CD14-positive monocyte (primary cell): ENCODE data around the gene APOB. TPM values are rescaled to one million over a fixed set of nuclear protein-coding genes. Genes with fewer than 3 reads are reported as not detected.

Source experiments
- DNase-seq, 3 donors: peaks; one replicate each; pipeline ENCODE4 v3.0.0-alpha.2; 2011 to 2022
- H2AFZ ChIP-seq: 2 replicates; pipeline ENCODE4 v1.6.0; 2012; ENCODE audit warnings: mild to moderate bottlenecking, low read depth, low read length, inconsistent platforms; ENCODE audit not compliant: insufficient read depth, poor library complexity, severe bottlenecking
- H3K27ac ChIP-seq, 2 donors: 1 replicate in 1 of 2; 2 replicates in 1 of 2; pipeline ENCODE4 v1.5.1; 2012 to 2013; ENCODE audit warnings: low read length in 2 of 2, control low read depth in 1 of 2, inconsistent platforms in 1 of 2, low read depth in 1 of 2, mild to moderate bottlenecking in 1 of 2
- H3K27me3 ChIP-seq, 2 donors: one replicate each; pipeline versions ENCODE4 v1.6.0 to v1.6.1; 2011 to 2013; ENCODE audit warnings: low read length in 2 of 2; ENCODE audit not compliant: control insufficient read depth in 2 of 2, insufficient read depth in 2 of 2
- H3K36me3 ChIP-seq, 2 donors: replicated peaks in 1 of 2; 1 replicate in 1 of 2; 2 replicates in 1 of 2; pipeline versions ENCODE4 v1.5.1 to v1.6.1; 2012 to 2013; ENCODE audit warnings: low read length in 2 of 2, control low read depth in 1 of 2, inconsistent platforms in 1 of 2, mild to moderate bottlenecking in 1 of 2; ENCODE audit not compliant: insufficient read depth in 2 of 2, control insufficient read depth in 1 of 2
- H3K4me1 ChIP-seq, 2 donors: 1 replicate in 1 of 2; 2 replicates in 1 of 2; pipeline versions ENCODE4 v1.5.1 to v1.6.1; 2012 to 2013; ENCODE audit warnings: low read length in 2 of 2, control low read depth in 1 of 2, inconsistent platforms in 1 of 2, mild to moderate bottlenecking in 1 of 2, moderate library complexity in 1 of 2; ENCODE audit not compliant: insufficient read depth in 2 of 2, control insufficient read depth in 1 of 2
- H3K4me2 ChIP-seq: replicated peaks from 2 replicates; pipeline ENCODE3; 2012; ENCODE audit warnings: low read length, moderate library complexity, mild to moderate bottlenecking; ENCODE audit not compliant: poor library complexity, severe bottlenecking; ENCODE audit errors: extremely low read depth
- H3K4me3 ChIP-seq, 3 experiments: fragments of 200-600 bp in 1 of 3; sonication (generic) in 1 of 3; replicated peaks in 1 of 3; 1 replicate in 2 of 3; 2 replicates in 1 of 3; pipeline ENCODE4 v1.5.1; 2011 to 2013; ENCODE audit warnings: low read length in 3 of 3, mild to moderate bottlenecking in 3 of 3, control low read depth in 2 of 3, low read depth in 2 of 3, inconsistent platforms in 1 of 3, moderate library complexity in 1 of 3
- H3K79me2 ChIP-seq: 2 replicates; pipeline ENCODE4 v1.6.0; 2012; ENCODE audit warnings: mild to moderate bottlenecking, control low read depth, inconsistent platforms, low read length, moderate library complexity; ENCODE audit not compliant: insufficient read depth
- H3K9ac ChIP-seq: 2 replicates; pipeline ENCODE4 v1.6.0; 2017; ENCODE audit warnings: low read length, mild to moderate bottlenecking; ENCODE audit not compliant: insufficient read depth, poor library complexity, severe bottlenecking
- H3K9me3 ChIP-seq, 2 donors: replicated peaks in 1 of 2; 1 replicate in 1 of 2; 2 replicates in 1 of 2; pipeline versions ENCODE4 v1.5.1 to v1.6.1; 2012 to 2013; ENCODE audit warnings: low read length in 2 of 2, control low read depth in 1 of 2; ENCODE audit not compliant: control insufficient read depth in 1 of 2, insufficient read depth in 1 of 2
- H4K20me1 ChIP-seq: 2 replicates; pipeline ENCODE4 v1.6.0; 2012; ENCODE audit warnings: mild to moderate bottlenecking, low read length, control low read depth, moderate library complexity; ENCODE audit not compliant: insufficient read depth
- H3K27ac Mint-ChIP-seq, 7 donors: one replicate each; pipeline ENCODE4 v1.8.0; 2020; ENCODE audit warnings: mild to moderate bottlenecking in 7 of 7, mixed read lengths in 7 of 7, moderate library complexity in 6 of 7, inconsistent platforms in 2 of 7
- H3K27me3 Mint-ChIP-seq, 3 donors: one replicate each; pipeline ENCODE4 v1.8.0; 2021 to 2022; ENCODE audit warnings: low read depth in 3 of 3, mild to moderate bottlenecking in 3 of 3, mixed read lengths in 3 of 3, moderate library complexity in 3 of 3, inconsistent platforms in 1 of 3
- H3K36me3 Mint-ChIP-seq, 2 donors: one replicate each; pipeline ENCODE4 v1.8.0; 2020; ENCODE audit warnings: mixed read lengths in 2 of 2, inconsistent platforms in 1 of 2, mild to moderate bottlenecking in 1 of 2
- H3K4me1 Mint-ChIP-seq: one replicate; pipeline ENCODE4 v1.8.0; 2020; ENCODE audit warnings: mild to moderate bottlenecking, mixed read lengths
- H3K4me3 Mint-ChIP-seq, 2 donors: one replicate each; pipeline ENCODE4 v1.8.0; 2020; ENCODE audit warnings: mild to moderate bottlenecking in 2 of 2, mixed read lengths in 2 of 2, moderate library complexity in 1 of 2
- H3K9me3 Mint-ChIP-seq, 7 donors: one replicate each; pipeline ENCODE4 v1.8.0; 2020 to 2022; ENCODE audit warnings: mixed read lengths in 7 of 7, mild to moderate bottlenecking in 6 of 7, moderate library complexity in 6 of 7, inconsistent platforms in 2 of 7
- CTCF ChIP-seq: fragments of 200-600 bp; IDR thresholded peaks from one replicate; pipeline ENCODE4 v1.8.0; 2022; ENCODE audit warnings: antibody characterized with exemption, mild to moderate bottlenecking
- WGBS: methylation state at CpG from one replicate; pipeline ENCODE4 v1.1.5; 2013; ENCODE audit warnings: missing lambda C conversion rate; ENCODE audit not compliant: insufficient coverage; 5-methylcytosine and 5-hydroxymethylcytosine counted together
- intact Hi-C, 2 donors: fragments of 100-400 bp; cut with micrococcal nuclease; formaldehyde crosslinking; loops; one replicate each; pipeline versions ENCODE4 v1.15.0 to v1.15.1; 2023
- polyA plus RNA-seq, 3 donors: library from polyadenylated mRNA; depleted of rRNA in 1 of 3; unstranded in 2 of 3; stranded (reverse) in 1 of 3; fragments of 300-500 nt in 2 of 3; fragments of >200 nt in 1 of 3; fragmentation: Illumina TruSeq in 2 of 3; gene quantifications; 1 replicate in 2 of 3; 2 replicates in 1 of 3; pipeline ENCODE4 v1.2.3, GENCODE V29; 2012 to 2021

APOB gene
- polyA plus RNA-seq, 3 donors = 0.02 TPM; not detected in 2

- no peaks in the 10 kb centered on the region for H3K9me3 ChIP-seq
- intact Hi-C loops = no loop called here
- Mint-ChIP-seq H3K36me3 (no peaks in the 10 kb centered on the region), H3K27ac (no peak overlapping the region), H3K9me3 (peaks cover 0 to 4% (median 1%) of the 10 kb centered on the region in 7 donors), H3K27me3 (peaks cover 0 to 4% (median 0%) of the 10 kb centered on the region in 3 donors), H3K4me1 (no peaks in the 10 kb centered on the region), H3K4me3 (no peak overlapping the region)
- no peaks in the 10 kb centered on the region for H4K20me1 ChIP-seq
- no peak for DNase-seq
- H3K79me2 ChIP-seq = no peaks in the 10 kb centered on the region
- H3K36me3 ChIP-seq = no peaks in the 10 kb centered on the region
- H3K9ac ChIP-seq = no peak overlapping the region
- H2AFZ ChIP-seq = no peak overlapping the region
- H3K27ac ChIP-seq = no peak overlapping the region
- 100% methylated on average over 2 of the region's 2 CpGs for WGBS
- H3K4me3 ChIP-seq = no peak overlapping the region
- no peak for TF ChIP-seq CTCF
- H3K4me2 ChIP-seq = no peak overlapping the region
- H3K4me1 ChIP-seq = no peaks in the 10 kb centered on the region
- H3K27me3 ChIP-seq = no peaks in the 10 kb centered on the region
These were observed 23.1 kb downstream of the APOB start for GRCh38 chr2:21020668-21021288.

- Mint-ChIP-seq H3K36me3 (no peaks in the 10 kb centered on the region), H3K4me1 (no peaks in the 10 kb centered on the region), H3K9me3 (peaks cover 0 to 5% (median 1%) of the 10 kb centered on the region in 7 donors), H3K4me3 (no peak overlapping the region), H3K27me3 (peaks cover 0 to 4% (median 0%) of the 10 kb centered on the region in 3 donors), H3K27ac (no peak overlapping the region)
- WGBS = 70% methylated on average over 1 of the region's 3 CpGs
- H3K4me1 ChIP-seq = no peaks in the 10 kb centered on the region
- no peak for TF ChIP-seq CTCF
- H3K4me3 ChIP-seq = no peak overlapping the region
- H3K4me2 ChIP-seq = no peak overlapping the region
- H3K9ac ChIP-seq = no peak overlapping the region
- H4K20me1 ChIP-seq = no peaks in the 10 kb centered on the region
- H2AFZ ChIP-seq = no peak overlapping the region
- DNase-seq = no peak
- H3K27me3 ChIP-seq = no peaks in the 10 kb centered on the region
- no peaks in the 10 kb centered on the region for H3K79me2 ChIP-seq
- H3K36me3 ChIP-seq = no peaks in the 10 kb centered on the region
- no peaks in the 10 kb centered on the region for H3K9me3 ChIP-seq
- intact Hi-C loops = no loop called here
- no peak overlapping the region for H3K27ac ChIP-seq
These were observed 23.7 kb downstream of the APOB start for GRCh38 chr2:21020031-21020667.
